GM21619 (cell line): ENCODE measurements around the gene JAKMIP1.

Experiments used
- ATAC-seq: cut with Tn5 transposase; IDR thresholded peaks from one replicate; pipeline ENCODE4 v1.9.1; 2021; ENCODE audit not compliant: unreplicated experiment

Gene JAKMIP1

GRCh38 chr4:6183740-6184139 is 16.6 kb downstream of the JAKMIP1 start:
- peak; percentile 41 for ATAC-seq

GRCh38 chr4:6182376-6183280 is 17.7 kb downstream of the JAKMIP1 start:
- ATAC-seq: no peak

DNA sequence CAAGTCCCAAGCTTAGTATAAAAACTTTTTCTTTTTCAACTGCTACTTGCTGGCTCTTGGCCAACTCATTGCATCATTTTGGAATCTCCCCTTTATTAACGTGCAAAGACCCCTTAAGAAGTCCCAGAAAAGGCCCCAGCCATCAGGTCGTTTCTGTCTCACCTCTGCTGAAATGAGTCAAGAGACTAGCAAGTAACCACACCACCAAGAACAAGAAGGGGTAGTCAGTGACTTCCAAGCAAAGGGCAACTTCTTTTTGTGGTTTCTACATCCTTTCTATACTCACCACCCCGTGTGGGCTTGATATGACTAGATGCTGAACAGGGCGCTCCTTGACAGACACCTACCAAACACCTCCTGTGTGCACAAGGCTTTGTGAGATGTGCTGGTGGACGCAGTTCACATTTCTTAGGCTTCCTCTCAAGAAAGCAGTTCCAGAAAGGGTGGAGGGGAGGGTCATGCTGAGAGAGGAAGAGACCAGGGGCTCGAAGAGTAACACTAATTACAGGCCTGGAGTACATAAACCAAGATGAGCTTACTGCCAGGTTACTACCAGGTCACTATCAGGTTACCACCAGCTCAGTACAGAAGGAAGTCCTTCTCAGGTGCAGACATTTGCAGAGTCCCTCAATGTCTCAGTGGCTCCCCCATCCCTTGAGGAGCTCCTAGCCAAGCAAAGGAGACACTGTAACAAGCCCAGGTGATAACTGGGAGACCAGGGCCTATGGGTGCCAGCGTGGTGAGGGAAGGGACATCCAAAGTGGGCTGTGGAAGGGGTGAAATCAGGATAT is 19.3 kb downstream of the JAKMIP1 start:
- peak; percentile 83 for ATAC-seq

DNA sequence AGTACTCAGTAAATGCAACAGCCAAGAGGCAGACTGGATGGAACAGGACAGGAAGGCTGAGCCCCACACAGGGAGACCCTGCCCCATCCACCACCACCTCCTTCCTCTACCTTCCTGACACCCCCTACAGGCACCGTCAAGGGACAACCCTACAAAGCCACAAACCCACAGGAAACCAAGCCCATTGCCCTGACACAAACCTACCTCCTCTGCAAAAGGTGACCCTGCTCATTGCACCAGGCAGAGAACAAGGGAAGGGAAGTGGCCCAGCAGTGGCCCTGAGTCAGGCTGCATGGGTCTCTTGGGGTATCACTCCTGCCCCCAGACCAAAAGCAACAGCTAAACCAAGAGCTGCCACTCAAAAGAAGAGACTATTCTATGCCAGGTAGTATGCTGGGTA is 21.0 kb downstream of the JAKMIP1 start:
- no peak for ATAC-seq

DNA sequence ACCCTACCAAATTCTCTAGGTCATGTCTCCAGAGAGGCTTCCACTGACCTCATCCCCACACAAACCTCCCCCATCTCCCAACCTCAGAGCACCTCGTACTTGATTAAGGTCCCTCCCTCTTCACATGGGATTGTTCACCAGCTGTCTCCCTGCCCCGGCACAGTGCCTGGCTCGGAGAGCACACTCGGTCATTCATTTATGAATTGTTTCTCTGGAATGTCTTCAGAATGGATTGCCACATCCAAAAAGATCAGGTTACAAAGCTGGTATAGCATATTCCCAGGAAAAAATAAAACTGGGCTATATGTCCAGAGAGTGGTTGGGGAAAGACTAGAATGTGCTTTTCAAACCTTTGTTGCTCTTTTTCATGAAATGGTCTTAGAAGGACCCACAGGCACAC is 21.6 kb downstream of the JAKMIP1 start:
- no peak for ATAC-seq

DNA sequence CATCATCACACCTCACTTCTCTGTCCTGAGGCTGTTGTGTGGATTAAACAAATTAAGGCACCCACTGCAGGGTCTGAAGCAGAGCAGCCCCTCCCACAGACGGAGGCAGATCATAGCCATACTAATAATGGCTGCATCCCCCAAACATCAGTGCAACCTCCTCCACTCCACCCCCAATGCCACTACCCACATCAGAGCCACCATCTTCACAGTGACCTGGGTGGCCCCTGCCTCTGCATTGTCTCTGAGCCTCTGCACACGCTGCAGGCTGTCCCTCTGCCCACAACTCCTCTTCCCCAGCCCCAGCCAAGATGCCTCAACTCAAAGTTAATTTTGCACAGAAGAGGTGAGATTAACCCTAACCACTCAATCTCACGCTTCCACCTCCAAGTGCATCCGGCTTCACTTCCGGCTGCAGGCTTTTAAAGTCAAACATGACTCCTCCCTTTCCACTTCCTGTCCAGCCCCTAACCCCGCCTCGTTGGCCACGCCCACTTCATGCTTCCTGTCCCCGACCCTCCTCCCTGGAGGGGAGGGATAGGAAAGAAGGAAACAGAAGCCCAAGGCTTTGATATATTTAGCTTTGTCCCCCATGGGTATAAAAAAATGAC is 22.7 kb downstream of the JAKMIP1 start:
- ATAC-seq: no peak

- no peak for ATAC-seq
Observed at GRCh38 chr4:6175426-6175825, 24.9 kb downstream of the JAKMIP1 start.

DNA sequence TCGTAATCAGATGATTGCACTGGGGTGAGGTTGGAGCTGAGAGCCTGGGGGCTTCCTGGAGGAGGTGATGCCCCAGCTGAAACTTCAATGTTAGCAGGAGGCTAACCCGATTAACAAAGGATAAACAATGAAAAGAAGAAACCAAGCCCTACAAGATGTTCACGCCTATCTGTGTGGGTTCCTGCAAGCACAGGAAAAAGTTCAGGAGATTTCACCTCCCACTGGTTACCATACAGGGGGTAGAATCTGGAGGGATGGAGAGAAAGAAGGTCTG is 27.5 kb downstream of the JAKMIP1 start:
- no peak for ATAC-seq

DNA sequence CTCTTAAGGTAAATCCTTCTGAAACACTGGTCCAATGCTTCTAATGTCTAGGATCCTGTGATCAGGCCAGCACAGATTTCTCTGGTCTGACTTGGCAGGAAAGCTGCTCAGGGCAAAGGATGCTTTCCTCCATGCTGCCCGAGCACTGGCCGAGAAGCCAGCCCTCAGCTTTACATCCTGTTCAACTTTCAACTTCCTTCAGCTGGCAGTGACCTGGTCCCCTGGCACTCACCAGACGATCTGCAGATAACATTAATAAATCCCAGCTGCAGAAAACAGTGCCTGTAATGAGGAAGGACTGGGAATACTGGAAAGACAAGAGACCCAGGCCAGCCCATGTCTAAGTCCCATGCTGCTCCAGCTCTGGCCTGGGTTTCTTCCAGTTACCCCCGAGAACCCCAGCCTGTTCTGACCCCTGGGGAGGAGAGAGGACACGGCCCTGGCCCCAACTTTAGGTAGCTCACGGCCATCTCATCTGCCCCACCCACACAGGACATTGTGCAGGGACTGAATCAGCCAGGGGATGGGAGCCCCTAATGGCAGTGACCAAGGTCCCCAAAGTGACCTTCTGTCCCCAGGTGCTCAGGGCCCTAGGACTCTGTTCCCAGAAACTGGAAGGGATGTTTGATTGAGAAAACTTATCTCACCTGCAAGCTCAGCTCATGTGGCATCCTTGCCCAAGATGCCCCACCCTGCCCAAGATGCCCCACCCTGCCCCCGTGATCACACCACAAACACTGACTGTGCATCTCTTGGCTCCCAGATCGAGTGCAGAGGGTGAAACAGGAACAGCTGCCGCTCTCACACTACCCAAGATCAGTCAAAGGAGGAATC is 28.0 kb downstream of the JAKMIP1 start:
- ATAC-seq: no peak

DNA sequence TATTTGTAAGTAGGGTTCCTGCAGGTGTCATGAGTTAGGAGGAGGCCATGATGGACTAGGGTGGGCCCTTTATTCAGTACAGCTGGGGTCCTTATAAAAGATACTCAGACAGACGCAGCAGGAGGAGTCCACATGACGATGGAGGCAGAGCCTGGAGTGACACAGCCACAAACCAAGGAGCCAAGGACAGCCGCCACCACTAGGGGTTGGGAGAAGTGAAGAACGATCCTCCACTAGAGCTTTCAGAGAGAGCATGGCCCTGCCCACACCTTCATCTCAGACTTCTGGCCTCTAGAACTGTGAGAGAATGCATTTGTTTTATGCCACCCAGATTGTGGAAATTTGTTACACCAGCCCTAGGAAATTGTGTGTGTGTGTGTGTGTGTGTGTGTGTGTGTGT is 31.1 kb downstream of the JAKMIP1 start:
- no peak for ATAC-seq

GRCh38 chr4:6165766-6166165 is 34.6 kb downstream of the JAKMIP1 start:
- ATAC-seq: no peak

DNA sequence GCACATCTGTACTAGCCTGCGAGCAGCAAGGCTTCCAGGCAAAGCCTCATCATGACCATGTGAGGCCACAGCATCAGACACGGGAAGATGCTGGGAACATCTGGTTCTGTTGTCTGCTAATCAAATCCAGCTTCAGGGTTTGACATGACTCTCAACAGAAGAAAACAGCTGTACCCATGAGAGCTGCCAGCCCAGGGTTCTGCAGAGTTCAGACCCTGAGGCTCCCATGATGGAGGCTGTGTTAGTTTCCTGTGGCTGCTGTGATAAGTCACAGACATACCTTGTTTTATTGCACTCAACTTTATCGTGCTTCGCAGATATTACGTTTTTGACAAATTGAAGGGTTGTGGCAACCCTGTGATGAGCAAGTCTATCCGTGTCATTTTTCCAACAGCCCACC is 37.5 kb downstream of the JAKMIP1 start:
- ATAC-seq: no peak

GRCh38 chr4:6161921-6162464 is 38.4 kb downstream of the JAKMIP1 start:
- ATAC-seq: no peak

GRCh38 chr4:6160536-6160935 is 39.8 kb downstream of the JAKMIP1 start:
- no peak for ATAC-seq

DNA sequence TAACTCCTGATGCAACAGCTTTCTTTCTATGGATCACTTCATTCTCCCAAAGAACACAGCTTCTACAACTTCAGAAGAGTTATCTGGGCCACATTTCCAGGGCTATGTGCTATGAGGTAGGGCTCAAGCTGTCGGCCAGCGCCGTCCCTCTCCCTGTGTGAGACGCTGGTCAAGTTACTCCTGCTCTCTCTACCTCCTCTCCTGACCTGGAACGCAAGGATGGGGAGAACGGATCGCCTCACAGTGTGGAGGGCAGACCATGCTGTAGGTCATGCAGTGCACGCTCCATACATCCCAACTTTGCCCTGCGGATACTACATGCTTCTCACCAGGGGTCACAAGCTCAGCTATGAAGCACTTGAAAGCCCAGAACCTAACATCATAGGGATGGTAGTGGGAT is 42.4 kb downstream of the JAKMIP1 start:
- ATAC-seq: no peak

- no peak for ATAC-seq
Observed at GRCh38 chr4:6155996-6156750, 44.2 kb downstream of the JAKMIP1 start.

DNA sequence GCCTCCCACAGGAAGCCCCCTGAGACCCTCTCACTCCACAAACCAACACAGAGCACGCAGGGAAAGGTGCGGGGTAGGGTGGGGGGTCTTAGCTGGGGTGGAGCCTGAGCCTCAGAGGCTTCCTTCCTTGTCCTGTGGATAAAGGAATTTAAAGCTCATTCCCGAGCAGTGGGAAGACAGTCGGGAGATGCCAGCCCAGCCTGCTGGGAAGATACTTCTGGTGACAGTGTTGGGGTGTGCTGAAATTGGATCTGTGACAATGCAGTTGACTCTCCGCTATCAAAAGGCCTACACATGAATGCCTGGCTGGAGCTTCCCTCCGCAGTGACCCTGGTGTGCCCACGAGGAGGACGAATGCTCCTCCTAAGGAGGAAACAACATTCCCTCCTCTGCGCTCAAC is 45.5 kb downstream of the JAKMIP1 start:
- no peak for ATAC-seq

DNA sequence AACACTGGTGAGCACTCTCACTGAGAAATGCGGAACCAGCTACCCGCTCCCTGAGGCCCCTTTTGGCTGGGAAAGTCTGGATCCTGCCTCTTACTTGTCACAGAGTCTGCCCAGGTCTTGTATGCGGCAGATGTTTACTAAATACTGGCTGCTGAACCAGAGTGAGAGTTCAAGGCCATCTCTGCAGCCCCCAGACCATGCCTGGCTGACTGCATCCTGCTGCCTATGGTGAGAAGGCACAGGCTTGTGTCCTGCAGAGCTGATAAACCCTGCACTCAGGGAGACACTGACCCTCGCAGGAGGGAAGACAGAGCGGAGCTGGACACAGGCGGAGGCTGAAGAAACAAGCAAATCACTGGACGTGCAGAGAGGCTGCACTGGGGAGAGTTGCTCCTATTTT is 46.5 kb downstream of the JAKMIP1 start:
- no peak for ATAC-seq

GRCh38 chr4:6152869-6153705 is 47.3 kb downstream of the JAKMIP1 start:
- ATAC-seq: no peak
